A673 (cell line): Measurements from ENCODE around the gene NR2F1-AS1. TPM values are rescaled to one million over a fixed set of nuclear protein-coding genes. Genes with fewer than 3 reads are reported as not detected.

ENCODE experiments used
- BruUV-seq: library from RNA; stranded (reverse); fragments of 400-500 nt; replicated peaks from 2 replicates; lab custom pipeline; 2021; lab: Mats Ljungman, UMichigan
- CTCF ChIA-PET: fragments of 300-600 bp; sonication (Branson Sonifier 250); formaldehyde crosslinking; loops from one replicate; lab custom pipeline; 2022; ENCODE audit warnings: antibody characterized with exemption; lab: Charles Lee
- POLR2A ChIA-PET: fragments of 300-600 bp; sonication (Branson Sonifier 250); formaldehyde crosslinking; loops from one replicate; lab custom pipeline; 2022; ENCODE audit warnings: antibody characterized with exemption; ENCODE audit not compliant: low non-redundant PET; lab: Charles Lee
- DNase-seq: peaks from one replicate; pipeline ENCODE4 v3.0.0-alpha.2; 2015; ENCODE audit warnings: low spot score
- H3K27ac ChIP-seq: fragments of 200-600 bp; sonication (generic); 2 replicates; pipeline ENCODE4 v1.5.1; 2016; ENCODE audit warnings: mixed run types, low read depth, mild to moderate bottlenecking, mixed read lengths, antibody characterized with exemption, low read length; ENCODE audit not compliant: poor library complexity, severe bottlenecking
- H3K27me3 ChIP-seq: fragments of 200-600 bp; sonication (generic); replicated peaks from 2 replicates; pipeline ENCODE4 v1.6.1; 2017; ENCODE audit warnings: mixed run types, low read depth, mild to moderate bottlenecking, mixed read lengths, antibody characterized with exemption, low read length; ENCODE audit not compliant: insufficient read depth, poor library complexity
- H3K36me3 ChIP-seq: fragments of 200-600 bp; sonication (generic); 2 replicates; pipeline ENCODE4 v1.6.1; 2016; ENCODE audit warnings: mixed run types, mild to moderate bottlenecking, mixed read lengths, antibody characterized with exemption, low read length; ENCODE audit not compliant: insufficient read depth, poor library complexity, severe bottlenecking
- H3K4me1 ChIP-seq: fragments of 200-600 bp; sonication (generic); 2 replicates; pipeline ENCODE4 v1.6.1; 2017; ENCODE audit warnings: mixed run types, mild to moderate bottlenecking, mixed read lengths, antibody characterized with exemption, low read length; ENCODE audit not compliant: insufficient read depth, poor library complexity, severe bottlenecking
- H3K4me3 ChIP-seq: fragments of 200-600 bp; sonication (generic); 2 replicates; pipeline ENCODE4 v1.5.1; 2016; ENCODE audit warnings: low read depth, mixed run types, mild to moderate bottlenecking, mixed read lengths, low read length; ENCODE audit not compliant: poor library complexity, severe bottlenecking
- H3K9me3 ChIP-seq: fragments of 200-600 bp; sonication (generic); 2 replicates; pipeline ENCODE4 v1.6.1; 2016; ENCODE audit warnings: mixed run types, low read depth, mild to moderate bottlenecking, mixed read lengths, antibody characterized with exemption, low read length; ENCODE audit not compliant: poor library complexity, severe bottlenecking
- CTCF ChIP-seq: fragments of 300-800, 200-600 bp; sonication (generic); conservative IDR thresholded peaks from 2 replicates; pipeline ENCODE4 v1.5.1; 2017; ENCODE audit warnings: low read depth, mild to moderate bottlenecking, antibody characterized with exemption, low read length, moderate library complexity, mixed read lengths
- EZH2 ChIP-seq: fragments of 200-600 bp; sonication (generic); IDR thresholded peaks from 2 replicates; pipeline ENCODE4 v1.6.1; 2017; ENCODE audit warnings: borderline replicate concordance, low read depth, mild to moderate bottlenecking, mixed read lengths, antibody characterized with exemption, low read length; ENCODE audit not compliant: poor library complexity, severe bottlenecking
- intact Hi-C: fragments of 100-400 bp; cut with micrococcal nuclease; formaldehyde crosslinking; loops from one replicate; pipeline ENCODE4 v1.10.0; 2022; ENCODE audit not compliant: unreplicated experiment
- total RNA-seq: library from RNA; stranded (reverse); gene quantifications from 2 replicates; pipeline ENCODE4 v1.2.3, GENCODE V29; 2021

NR2F1-AS1 gene
- total RNA-seq, 1 experiment from 2014 or later: 2.3 TPM

GRCh38 chr5:93602241-93603077 is 21.4 kb upstream of the NR2F1-AS1 start:
- Histone ChIP-seq H3K36me3 (no peaks in the 10 kb centered on the region), H3K4me3 (no peak overlapping the region), H3K4me1 (no peaks in the 10 kb centered on the region), H3K27ac (no peak overlapping the region), H3K9me3 (no peaks in the 10 kb centered on the region), H3K27me3 (peaks cover 46% of the 10 kb centered on the region)
- POLR2A ChIA-PET: no interaction called here
- no peak for TF ChIP-seq EZH2
- TF ChIP-seq CTCF: no peak
- CTCF ChIA-PET: no interaction called here
- intact Hi-C loops: no loop called here
- BruUV-seq: no TSS peak
- no peak for DNase-seq

GRCh38 chr5:93601802-93602155 is 20.8 kb upstream of the NR2F1-AS1 start:
- intact Hi-C loops: no loop called here
- BruUV-seq: no TSS peak
- H3K27me3 ChIP-seq: peaks cover 39% of the 10 kb centered on the region
- CTCF ChIA-PET: no interaction called here
- no peaks in the 10 kb centered on the region for H3K4me1 ChIP-seq
- no peak overlapping the region for H3K4me3 ChIP-seq
- H3K27ac ChIP-seq: no peak overlapping the region
- H3K9me3 ChIP-seq: no peaks in the 10 kb centered on the region
- no peaks in the 10 kb centered on the region for H3K36me3 ChIP-seq
- POLR2A ChIA-PET: no interaction called here
- DNase-seq: no peak
- TF ChIP-seq CTCF (no peak), EZH2 (no peak)

- H3K27me3 ChIP-seq: peaks cover 34% of the 10 kb centered on the region
- DNase-seq: no peak
- H3K9me3 ChIP-seq: no peaks in the 10 kb centered on the region
- H3K4me1 ChIP-seq: no peaks in the 10 kb centered on the region
- ChIA-PET POLR2A (no interaction called here), CTCF (no interaction called here)
- no peaks in the 10 kb centered on the region for H3K36me3 ChIP-seq
- no peak overlapping the region for H3K27ac ChIP-seq
- no peak overlapping the region for H3K4me3 ChIP-seq
- intact Hi-C loops: no loop called here
- TF ChIP-seq EZH2 (no peak), CTCF (no peak)
- BruUV-seq: no TSS peak
These were observed 20.2 kb upstream of the NR2F1-AS1 start for GRCh38 chr5:93601071-93601801.
